CD4-positive, alpha-beta T cell treated with Interleukin-10 for 1 hour (primary cell): ENCODE data around the gene OR51M1.
"Not testable (repeated sequence)": the region's sequence is repeated elsewhere in the genome, so short reads cannot be mapped to it uniquely, and the experiment has no call there.

ENCODE experiments used
- DNase-seq: peaks from one replicate; pipeline ENCODE4 v3.0.0-alpha.2; 2020

Gene OR51M1

DNA sequence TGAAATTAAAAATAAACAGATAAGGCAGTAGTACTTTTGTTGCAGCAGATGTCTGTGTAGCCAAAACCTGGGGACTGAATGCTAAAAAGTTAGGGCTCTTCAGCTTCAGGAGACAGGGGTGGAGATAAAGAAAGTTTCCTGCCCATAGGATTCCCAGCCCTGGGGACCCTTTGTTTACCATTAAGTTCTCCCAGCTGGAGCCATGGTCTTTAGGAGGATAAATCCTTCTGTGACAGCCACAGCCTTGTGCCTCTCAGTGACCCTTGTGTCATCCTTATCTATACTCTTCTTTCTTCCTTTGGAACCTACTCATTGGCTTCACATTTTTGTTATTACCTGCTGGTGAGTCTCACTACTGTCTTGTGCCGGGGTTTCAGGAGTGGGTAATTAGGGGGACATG lies at the start of gene OR51M1:
Gene OR51M1 (plus strand): TSS at position 237 of the 400 bp plus-strand sequence. CDS start 5,587 bp downstream, outside the sequence.
- no peak for DNase-seq

GRCh38 chr11:5335170-5335569 lies 48.4 kb upstream of the OR51M1 start:
- DNase-seq = no peak

GRCh38 chr11:5336331-5336730 lies 47.3 kb upstream of the OR51M1 start:
- DNase-seq = no peak

DNA sequence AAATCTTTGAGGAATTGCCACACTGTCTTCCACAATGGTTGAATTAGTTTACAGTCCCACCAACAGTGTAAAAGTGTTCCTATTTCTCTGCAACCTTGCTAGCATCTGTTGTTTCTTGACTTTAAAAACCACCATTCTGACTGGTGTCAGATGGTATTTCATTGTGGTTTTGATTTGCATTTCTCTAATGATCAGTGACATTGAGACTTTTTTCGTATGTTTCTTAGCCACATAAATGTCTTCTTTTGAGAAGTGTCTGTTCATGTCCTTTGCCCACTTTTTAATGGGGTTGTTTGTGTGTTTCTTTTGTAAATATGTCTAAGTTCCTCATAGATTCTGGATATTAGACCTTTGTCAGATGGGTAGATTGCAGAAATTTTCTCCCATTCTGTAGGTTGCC lies 46.4 kb upstream of the OR51M1 start:
- not testable (repeated sequence) for DNase-seq

DNA sequence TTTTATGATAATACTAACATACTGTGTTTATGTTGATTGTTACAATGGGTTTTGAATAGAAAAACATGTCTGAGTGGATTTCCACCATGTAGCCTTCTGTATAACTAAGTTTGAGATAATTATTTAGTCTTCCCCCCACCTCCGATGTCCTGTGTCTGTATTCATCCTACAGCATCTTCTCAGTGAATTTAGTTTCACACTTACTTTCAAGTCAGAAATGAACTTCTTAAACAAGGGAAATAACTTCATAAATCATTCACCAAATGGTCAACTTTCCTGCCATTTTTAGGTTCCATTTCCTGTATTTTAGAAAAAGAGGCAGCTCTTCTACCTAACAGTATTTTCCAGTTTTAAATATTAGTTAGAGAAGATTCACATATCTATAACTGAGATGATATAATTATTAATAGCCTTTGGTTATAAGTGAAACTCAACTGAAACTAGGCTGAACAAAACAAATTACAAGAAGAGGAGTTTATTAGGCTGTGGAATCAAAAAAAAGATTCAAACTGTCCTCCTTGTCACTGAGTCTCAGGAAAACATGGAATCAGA lies 43.8 kb upstream of the OR51M1 start:
- no peak for DNase-seq

DNA sequence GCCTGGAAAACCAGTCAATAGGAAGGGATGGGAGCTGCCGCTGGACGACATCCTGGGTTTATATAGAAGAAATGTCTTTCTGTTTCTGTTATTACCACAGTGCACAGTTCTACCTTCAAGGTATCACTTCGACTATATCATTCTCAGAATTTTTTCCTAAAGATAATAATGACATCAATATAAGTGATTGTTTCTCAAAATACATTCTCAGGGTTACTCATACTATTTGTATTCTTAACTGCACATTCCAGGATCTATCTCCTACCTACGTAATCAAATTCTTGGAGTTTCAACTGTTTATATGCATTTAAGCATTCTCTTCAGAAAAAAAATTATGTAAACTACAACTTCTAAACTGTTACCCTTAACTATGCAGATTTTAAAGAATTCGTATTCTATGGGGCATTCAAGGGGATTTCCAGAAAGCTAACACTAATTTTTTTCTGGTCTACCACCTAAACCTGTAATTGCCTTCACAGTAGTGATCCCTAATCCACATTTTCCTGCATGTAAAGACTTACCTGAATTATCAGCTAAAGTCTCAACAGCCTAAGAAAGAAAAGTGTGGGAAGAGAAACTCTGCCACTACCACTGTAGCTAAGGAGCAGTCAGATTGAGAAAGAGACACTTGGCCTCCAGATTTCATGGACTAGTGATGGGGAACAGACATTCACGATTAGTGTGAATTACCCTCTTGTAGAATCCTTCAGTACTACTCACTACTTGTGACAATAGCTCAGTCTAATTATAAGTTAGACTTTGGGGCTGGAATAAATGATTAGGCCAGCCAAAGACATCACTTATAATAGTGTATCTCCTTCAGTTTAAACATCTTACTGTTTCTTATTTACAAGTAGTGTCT lies 39.9 kb upstream of the OR51M1 start, which contains the start of gene OR51B5:
Gene OR51B5 (minus strand): TSS at position 51 of the 862 bp plus-strand sequence. CDS start 0 bp downstream, at position 51.
- DNase-seq = no peak

DNA sequence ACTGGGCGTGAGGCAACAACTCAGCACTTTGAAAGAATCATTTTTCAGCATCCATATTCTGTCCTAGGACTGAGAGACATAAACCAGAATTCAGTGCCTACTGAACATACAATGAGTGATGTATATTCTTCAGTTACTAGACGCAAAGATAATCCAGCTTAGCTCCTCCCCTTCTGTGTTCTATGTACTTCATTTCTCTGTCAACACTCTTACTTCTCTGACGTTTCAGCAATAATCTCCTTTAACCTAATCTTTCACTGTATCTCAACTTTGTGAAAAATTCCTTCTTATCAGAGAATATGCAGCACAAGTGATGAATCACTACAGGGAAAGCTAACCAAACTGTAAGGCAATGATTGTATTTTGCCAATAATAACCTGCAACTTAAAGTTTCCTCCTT lies 37.8 kb upstream of the OR51M1 start:
- DNase-seq = no peak

DNA sequence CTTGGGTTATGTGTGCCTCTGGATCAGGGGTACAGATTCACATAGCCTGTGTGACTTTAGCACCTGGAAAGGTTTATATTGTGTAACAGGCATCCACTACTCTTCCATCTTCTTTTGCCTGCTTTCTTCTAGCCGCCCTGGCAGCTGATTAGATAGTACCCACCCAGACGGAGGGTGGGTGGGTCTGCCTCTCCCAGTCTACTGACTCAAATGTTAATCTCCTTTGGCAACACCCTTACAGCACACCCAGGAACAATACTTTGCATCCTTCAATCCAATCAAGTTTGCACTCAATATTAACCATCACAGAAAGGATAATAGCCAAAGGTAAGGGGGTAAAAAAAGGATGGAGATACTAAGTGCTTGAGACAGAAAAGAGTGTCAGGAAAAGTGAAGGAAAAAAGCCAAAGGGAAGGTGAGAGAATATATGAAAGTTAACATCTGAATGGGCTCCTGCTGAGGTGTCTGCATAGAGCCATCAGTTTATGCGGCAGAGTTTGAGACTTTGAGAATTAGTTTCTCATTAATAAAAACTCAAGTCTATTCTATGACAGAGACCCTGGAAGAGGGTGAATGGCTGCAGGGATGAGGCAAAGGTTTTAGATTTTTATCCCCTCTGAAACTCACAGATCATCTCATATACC lies 34.9 kb upstream of the OR51M1 start:
- no peak for DNase-seq

DNA sequence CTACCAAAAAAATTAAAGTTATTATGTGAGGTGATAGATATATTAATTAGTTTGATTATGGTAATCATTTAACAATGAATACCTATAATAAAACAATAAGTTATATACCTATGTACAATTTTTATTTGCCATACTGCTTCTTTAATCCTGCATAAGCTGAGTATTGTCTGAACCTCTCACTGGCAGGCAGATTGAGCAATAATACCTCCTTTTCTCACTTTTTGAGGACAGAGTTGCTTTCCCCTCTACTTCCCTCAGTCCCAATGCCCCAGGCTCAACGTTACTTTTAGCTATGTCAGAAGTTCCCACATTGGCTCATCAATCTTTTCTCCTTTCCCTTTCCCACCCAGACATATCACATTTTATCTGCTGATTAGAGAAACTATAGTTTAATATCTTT lies 34.1 kb upstream of the OR51M1 start:
- DNase-seq = no peak

GRCh38 chr11:5351208-5351607 lies 32.4 kb upstream of the OR51M1 start, which contains the start of gene OR51B6:
OR51B6 (plus strand) TSS chr11:5351508; CDS start chr11:5351508, 0 bp downstream.
- DNase-seq = no peak

- not testable (repeated sequence) for DNase-seq
Measured at GRCh38 chr11:5356031-5356430, 27.6 kb upstream of the OR51M1 start.

DNA sequence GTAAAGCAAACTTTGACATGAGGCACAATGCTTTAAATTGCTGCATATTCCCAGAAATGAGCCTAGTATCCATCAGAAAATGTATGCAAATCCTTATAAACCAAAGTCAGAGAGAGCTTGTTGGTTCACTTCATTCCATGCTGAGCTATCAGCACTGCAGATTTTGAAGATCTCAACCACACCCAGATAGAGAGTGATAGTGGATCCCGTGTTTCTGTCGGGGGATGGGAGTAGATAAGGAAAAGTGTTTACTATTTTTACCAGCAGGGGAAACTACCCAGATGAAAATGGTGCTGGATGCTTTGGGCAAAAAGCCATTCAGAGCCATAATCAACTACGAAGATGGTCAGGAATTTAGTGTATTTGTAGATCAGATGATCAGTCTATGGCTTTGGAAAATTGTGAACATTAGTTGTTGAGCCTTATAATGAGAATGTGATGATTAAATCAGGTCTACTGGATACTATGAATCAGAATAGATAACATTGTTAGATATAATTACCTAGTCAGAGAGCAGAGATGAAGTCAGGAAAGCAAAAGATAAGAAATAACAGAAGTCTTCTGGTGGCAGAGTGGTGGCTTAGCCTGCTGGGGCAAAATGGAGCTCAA lies 21.5 kb upstream of the OR51M1 start:
- no peak for DNase-seq

DNA sequence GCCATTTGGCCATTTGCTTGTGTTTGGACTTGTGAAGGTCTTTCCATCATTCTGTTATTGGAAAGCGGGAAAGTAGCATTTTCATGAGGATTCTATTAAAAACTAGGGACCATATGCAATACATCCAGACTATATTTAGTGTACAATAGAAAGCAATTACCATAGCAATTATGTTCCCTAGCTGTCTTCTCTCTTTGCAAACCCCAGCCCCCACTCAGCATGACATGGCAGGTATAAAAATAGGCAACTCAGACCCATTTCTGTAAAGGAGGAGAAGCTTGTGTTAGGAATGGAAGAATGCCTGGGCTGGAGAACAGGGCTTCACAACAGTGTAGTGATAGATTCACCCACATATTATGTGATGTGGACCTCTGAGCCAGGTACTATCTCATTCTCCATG lies 19.9 kb upstream of the OR51M1 start:
- no peak for DNase-seq

- no peak for DNase-seq
Measured at GRCh38 chr11:5364214-5364613, 19.4 kb upstream of the OR51M1 start.

- not testable (repeated sequence) for DNase-seq
Measured at GRCh38 chr11:5366365-5366764, 17.2 kb upstream of the OR51M1 start.

- DNase-seq = no peak
Measured at GRCh38 chr11:5366856-5367255, 16.8 kb upstream of the OR51M1 start.

DNA sequence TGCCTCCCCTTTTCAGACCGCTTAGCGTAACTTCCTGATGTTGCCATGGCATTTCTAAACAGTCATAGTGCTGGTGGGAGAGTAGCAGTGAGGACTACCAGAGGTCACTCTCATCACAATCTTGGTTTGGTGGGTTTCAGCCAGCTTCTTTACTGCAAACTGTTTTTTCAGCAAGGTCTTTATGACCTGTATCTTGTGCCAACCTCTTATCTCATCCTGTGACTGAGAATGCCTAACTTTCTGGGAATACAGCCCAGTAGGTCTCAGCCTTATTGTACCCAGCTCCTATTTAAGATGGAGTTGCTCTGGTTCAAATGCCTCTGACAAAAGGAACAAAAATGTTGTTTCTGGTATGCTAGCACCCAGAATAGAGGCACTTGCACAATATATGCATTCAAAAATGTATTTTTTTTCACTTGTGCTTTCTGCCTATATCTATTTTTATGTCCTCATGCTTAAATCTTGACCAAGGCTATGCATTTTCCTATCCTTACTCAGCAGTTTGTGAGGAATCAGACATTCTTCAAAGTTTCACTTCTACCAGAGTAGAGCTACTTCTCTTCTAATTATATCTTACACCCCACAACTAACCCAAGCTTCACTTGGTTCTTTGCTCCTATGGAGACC lies 16.1 kb upstream of the OR51M1 start:
- no peak for DNase-seq

- no peak for DNase-seq
Measured at GRCh38 chr11:5368502-5369043, 15.0 kb upstream of the OR51M1 start.

GRCh38 chr11:5369789-5370188 lies 13.8 kb upstream of the OR51M1 start:
- no peak for DNase-seq

- peak; percentile 21 for DNase-seq
Measured at GRCh38 chr11:5380740-5381342, 2.8 kb upstream of the OR51M1 start.

- DNase-seq = no peak
Measured at GRCh38 chr11:5384335-5384734, 723 bp downstream of the OR51M1 start.

DNA sequence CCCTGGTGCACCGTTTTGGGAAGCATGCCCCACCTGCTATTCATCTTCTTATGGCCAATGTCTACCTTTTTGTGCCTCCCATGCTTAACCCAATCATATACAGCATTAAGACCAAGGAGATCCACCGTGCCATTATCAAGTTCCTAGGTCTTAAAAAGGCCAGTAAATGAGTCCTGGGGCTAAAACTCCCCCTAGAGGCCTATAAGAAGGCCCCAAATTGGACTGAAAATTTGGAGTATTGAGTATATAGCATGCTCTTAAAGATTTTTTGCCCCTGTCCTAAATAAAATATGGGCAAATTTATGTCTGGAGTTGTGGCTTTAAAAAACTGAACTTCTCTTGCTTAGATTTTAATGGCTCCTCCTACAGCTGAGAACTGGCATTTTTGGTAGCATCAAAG lies 6.6 kb downstream of the OR51M1 start:
- no peak for DNase-seq
